GM12874 (cell line): Measurements from ENCODE around the gene TBCB.

Source experiments
- CTCF ChIP-seq: IDR thresholded peaks from 2 replicates; pipeline ENCODE4 v1.5.1; 2011; ENCODE audit warnings: low read depth, mild to moderate bottlenecking, control low read depth, low read length, moderate library complexity; ENCODE audit not compliant: insufficient read depth

The TBCB gene

GRCh38 chr19:36115453-36116343 lies at the start of gene TBCB:
TBCB (plus strand) TSS chr19:36115468; CDS start chr19:36115561, 93 bp downstream.
- no peak for TF ChIP-seq CTCF

- no peak for TF ChIP-seq CTCF
Measured at GRCh38 chr19:36067681-36068080, 47.6 kb upstream of the TBCB start.

GRCh38 chr19:36072081-36072480 lies 43.2 kb upstream of the TBCB start:
- TF ChIP-seq CTCF, result no peak

- no peak for TF ChIP-seq CTCF
Measured at GRCh38 chr19:36073121-36073876, 42.0 kb upstream of the TBCB start.

GRCh38 chr19:36079389-36079945 lies 35.8 kb upstream of the TBCB start:
- no peak for TF ChIP-seq CTCF

- TF ChIP-seq CTCF, result no peak
Measured at GRCh38 chr19:36081385-36081784, 33.9 kb upstream of the TBCB start.

- no peak for TF ChIP-seq CTCF
Measured at GRCh38 chr19:36081894-36082293, 33.4 kb upstream of the TBCB start.
